ENCODE results near the gene ISOC2.

The ISOC2 gene

DNA sequence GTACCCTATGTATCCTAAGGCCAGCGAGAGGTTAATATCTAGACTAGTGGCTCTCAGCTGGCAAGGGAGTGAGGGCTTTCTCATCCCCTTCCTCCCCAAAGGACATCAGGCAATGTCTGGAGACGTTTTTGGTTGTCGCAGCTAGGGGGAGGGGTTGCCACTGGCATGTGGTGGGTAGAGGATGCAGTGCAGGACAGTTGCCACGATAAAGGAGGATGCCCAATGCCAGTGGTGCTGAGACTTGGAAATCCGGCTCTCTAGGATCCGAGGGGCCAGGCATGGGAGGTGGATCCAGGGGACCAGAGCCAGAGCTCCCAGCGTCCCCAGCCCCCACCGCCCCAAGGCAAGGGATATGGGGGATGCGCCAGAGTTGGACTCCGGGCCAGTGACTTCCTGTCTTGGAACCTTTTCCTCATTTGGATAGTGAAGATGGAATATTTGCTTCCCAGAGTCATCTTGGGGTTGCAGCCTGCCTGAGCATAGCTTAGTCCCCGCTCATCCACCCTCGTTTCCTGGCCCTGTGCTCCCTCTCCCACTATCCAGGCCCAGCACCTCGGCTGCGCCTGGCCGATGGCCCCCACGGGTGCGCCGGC lies 31.7 kb upstream of the ISOC2 start:
- peaks cover 23% of the 10 kb centered on the region for H3K27me3 ChIP-seq (ENCODE audit: insufficient read depth, poor library complexity, severe bottlenecking)
- H3K27ac ChIP-seq (replicated peaks), result no peak overlapping the region
- H3K4me3 ChIP-seq (replicated peaks; ENCODE audit: insufficient read depth, low read length), result no peak overlapping the region
- DNase-seq (ENCODE audit: low read depth in 1 of 2, low spot score in 1 of 2), result no peak
- TF ChIP-seq POLR2AphosphoS5 (IDR thresholded peaks at IDR 0.05; ENCODE audit: low read depth), result no peak
- TF ChIP-seq SPI1 (IDR thresholded peaks at IDR 0.05; ENCODE audit: borderline replicate concordance, low read depth), result no peak
- TF ChIP-seq GABPA (IDR thresholded peaks at IDR 0.05; ENCODE audit: low read depth), result no peak
- TF ChIP-seq, protein P1, sequence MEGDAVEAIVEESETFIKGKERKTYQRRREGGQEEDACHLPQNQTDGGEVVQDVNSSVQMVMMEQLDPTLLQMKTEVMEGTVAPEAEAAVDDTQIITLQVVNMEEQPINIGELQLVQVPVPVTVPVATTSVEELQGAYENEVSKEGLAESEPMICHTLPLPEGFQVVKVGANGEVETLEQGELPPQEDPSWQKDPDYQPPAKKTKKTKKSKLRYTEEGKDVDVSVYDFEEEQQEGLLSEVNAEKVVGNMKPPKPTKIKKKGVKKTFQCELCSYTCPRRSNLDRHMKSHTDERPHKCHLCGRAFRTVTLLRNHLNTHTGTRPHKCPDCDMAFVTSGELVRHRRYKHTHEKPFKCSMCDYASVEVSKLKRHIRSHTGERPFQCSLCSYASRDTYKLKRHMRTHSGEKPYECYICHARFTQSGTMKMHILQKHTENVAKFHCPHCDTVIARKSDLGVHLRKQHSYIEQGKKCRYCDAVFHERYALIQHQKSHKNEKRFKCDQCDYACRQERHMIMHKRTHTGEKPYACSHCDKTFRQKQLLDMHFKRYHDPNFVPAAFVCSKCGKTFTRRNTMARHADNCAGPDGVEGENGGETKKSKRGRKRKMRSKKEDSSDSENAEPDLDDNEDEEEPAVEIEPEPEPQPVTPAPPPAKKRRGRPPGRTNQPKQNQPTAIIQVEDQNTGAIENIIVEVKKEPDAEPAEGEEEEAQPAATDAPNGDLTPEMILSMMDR (IDR thresholded peaks at IDR 0.05; ENCODE audit: insufficient read depth, low read length), result no peak
- TF ChIP-seq, protein P2, sequence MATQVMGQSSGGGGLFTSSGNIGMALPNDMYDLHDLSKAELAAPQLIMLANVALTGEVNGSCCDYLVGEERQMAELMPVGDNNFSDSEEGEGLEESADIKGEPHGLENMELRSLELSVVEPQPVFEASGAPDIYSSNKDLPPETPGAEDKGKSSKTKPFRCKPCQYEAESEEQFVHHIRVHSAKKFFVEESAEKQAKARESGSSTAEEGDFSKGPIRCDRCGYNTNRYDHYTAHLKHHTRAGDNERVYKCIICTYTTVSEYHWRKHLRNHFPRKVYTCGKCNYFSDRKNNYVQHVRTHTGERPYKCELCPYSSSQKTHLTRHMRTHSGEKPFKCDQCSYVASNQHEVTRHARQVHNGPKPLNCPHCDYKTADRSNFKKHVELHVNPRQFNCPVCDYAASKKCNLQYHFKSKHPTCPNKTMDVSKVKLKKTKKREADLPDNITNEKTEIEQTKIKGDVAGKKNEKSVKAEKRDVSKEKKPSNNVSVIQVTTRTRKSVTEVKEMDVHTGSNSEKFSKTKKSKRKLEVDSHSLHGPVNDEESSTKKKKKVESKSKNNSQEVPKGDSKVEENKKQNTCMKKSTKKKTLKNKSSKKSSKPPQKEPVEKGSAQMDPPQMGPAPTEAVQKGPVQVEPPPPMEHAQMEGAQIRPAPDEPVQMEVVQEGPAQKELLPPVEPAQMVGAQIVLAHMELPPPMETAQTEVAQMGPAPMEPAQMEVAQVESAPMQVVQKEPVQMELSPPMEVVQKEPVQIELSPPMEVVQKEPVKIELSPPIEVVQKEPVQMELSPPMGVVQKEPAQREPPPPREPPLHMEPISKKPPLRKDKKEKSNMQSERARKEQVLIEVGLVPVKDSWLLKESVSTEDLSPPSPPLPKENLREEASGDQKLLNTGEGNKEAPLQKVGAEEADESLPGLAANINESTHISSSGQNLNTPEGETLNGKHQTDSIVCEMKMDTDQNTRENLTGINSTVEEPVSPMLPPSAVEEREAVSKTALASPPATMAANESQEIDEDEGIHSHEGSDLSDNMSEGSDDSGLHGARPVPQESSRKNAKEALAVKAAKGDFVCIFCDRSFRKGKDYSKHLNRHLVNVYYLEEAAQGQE (IDR thresholded peaks at IDR 0.05; ENCODE audit: insufficient replicate concordance, low read depth), result no peak

DNA sequence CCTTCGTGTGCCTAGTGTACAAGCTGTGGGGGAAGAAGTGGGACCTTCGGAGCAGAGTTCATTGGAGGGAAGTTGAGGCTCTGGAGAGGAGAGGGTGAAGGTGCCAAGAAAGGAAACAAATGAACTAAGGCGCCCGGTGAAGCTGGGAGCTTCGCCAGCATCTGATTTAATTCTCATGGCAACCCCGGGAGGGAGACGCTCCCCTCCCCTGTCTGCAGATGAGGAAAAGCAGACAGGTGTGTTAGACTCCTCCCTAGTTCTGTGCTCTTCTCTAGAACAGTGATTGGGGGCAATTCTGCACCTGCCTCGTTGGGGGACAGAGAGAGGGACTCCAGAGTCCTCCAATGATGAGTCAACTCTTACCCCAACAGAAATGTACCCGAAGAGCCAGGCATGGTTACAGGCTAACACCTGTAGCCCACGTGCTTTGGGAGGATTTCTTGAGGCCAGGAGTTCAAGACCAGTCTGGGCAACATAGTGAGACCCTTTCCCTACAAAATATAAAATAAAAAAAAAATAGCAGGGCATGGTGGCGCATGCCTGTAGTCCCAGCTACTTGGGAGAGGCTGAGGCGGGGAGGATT lies 31.0 kb upstream of the ISOC2 start:
- Histone ChIP-seq H3K27ac (replicated peaks) (no peak overlapping the region), H3K4me3 (replicated peaks; ENCODE audit: insufficient read depth, low read length) (no peak overlapping the region), H3K27me3 (ENCODE audit: insufficient read depth, poor library complexity, severe bottlenecking) (peaks cover 23% of the 10 kb centered on the region)
- no peak for TF ChIP-seq GABPA (IDR thresholded peaks at IDR 0.05; ENCODE audit: low read depth)
- DNase-seq (ENCODE audit: low read depth in 1 of 2, low spot score in 1 of 2), result no peak

DNA sequence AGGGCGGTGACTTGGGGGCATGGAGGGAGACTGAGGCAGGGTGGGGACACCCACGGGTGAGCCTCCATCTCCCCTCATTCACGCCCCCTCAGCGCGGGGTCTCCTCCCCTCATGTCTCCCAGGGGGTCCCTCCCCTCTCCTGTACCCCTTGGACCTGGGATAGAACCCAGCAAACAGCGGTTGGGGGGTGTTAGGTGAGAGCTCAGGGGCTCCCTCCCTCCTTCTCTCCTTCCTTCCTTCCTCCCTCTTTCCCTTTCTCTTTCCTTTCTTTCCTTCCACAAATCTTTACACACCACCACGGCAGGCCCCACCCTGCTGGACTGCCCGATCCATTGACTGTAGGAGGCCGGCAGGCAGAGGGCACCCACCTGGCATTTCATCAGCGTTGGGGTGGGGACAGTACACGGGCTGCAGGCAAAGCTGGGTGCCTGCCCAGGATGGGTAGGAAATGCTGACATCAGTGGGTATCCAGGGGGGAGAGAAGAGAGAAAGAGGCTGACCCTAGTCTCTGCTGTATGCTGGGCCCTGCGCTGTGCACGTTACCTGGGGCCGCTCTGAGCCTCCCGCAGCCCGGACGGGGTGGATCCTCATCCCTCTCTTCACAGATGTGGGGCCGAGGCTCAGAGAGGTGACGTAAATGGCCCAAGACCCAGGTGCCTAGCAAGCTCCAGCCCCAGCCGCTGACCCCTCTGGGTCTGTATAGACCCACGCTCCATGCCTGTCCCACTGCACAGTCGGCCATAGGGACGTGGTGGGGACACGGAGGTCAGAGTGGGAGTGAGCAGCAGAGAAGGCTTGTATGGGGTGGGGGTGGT lies 30.3 kb upstream of the ISOC2 start:
- TF ChIP-seq, protein P1 (IDR thresholded peaks at IDR 0.05; ENCODE audit: insufficient read depth, low read length), result no peak
- TF ChIP-seq SPI1 (IDR thresholded peaks at IDR 0.05; ENCODE audit: borderline replicate concordance, low read depth) (no peak), GABPA (IDR thresholded peaks at IDR 0.05; ENCODE audit: low read depth) (no peak), POLR2AphosphoS5 (IDR thresholded peaks at IDR 0.05; ENCODE audit: low read depth) (no peak)
- TF ChIP-seq, protein P2 (IDR thresholded peaks at IDR 0.05; ENCODE audit: insufficient replicate concordance, low read depth), result no peak
- Histone ChIP-seq H3K27ac (replicated peaks) (no peak overlapping the region), H3K4me3 (replicated peaks; ENCODE audit: insufficient read depth, low read length) (no peak overlapping the region), H3K27me3 (ENCODE audit: insufficient read depth, poor library complexity, severe bottlenecking) (peaks cover 23% of the 10 kb centered on the region)
- no peak for DNase-seq (ENCODE audit: low read depth in 1 of 2, low spot score in 1 of 2)
